ENCODE results near the gene XXYLT1. TPM values are rescaled to one million over a fixed set of nuclear protein-coding genes. Genes with fewer than 3 reads are reported as not detected.

XXYLT1 gene
- total RNA-seq, 4 donors from 2014 or later, result 9.8 to 14.6 (median 13.9) TPM

DNA sequence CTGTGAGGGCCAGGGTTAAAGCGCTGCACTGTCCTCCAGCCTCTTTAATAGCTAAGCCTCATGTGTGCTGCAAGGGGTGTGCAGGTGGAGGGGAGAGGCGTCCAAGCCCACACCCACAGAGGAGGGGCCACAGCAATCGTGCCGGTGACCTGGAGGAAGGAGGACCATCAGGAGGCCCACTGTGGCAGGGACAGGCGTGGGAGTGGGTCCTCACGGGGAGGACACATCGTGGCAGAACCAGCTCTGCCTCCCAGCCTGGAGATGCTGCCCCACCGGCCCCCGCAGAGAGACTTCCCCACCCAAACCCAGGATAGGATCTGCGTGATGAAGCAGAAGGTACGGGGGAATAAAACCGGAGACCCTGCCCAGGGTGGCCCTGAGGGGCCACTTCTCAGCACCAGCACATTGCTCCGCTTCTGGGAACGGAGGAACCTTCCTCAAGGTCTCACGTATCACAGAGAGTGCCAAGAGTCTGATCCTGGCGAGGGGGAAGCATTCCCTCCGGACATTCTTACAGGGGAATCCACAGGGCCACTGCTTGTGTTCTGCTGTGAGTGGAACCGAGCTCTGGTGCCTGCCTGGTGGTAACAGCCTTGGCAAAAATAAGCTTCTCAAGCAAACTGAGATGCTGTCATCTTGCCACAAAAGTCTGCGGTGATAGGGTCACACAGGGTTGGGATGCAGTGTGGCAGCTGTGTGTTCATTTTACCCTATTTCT, 199.8 kb downstream of the XXYLT1 start:
- TF ChIP-seq POLR2A (IDR thresholded peaks at IDR 0.05) (no peak), CTCF (IDR thresholded peaks at IDR 0.05) (no peak)
- Histone ChIP-seq H3K9me3 (no peaks in the 10 kb centered on the region), H3K27ac (no peak overlapping the region), H3K27me3 (no peaks in the 10 kb centered on the region), H3K4me3 (replicated peaks in 1 of 3) (no peak overlapping the region), H3K36me3 (peaks cover 0 to 3% of the 10 kb centered on the region in 2 donors), H3K4me1 (peaks cover 0 to 9% of the 10 kb centered on the region in 2 donors)
- no peak for DNase-seq
- intact Hi-C loops (cut with DNase I), result no loop called here
- WGBS, 2 donors, result 92 to 100% methylated on average over 4 to 17 of the region's 19 CpGs

DNA sequence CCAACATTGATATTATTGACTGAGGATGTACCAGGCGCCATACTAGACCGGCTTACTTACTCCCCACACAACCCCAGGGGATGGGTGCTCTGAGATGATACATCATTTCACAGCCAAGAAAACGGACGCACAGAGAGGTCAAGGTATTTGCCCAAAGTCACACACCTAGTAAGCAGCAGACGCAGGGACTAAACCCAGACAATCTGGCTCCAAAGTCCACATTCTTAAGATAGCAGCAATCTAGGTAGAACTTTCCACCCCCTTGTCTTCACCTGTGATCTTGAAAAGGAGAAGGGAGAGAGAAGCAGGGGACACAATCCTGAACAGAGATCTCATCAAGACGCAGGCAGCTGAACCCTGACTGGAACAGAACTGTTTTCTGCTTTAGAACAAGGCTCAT, 200.6 kb downstream of the XXYLT1 start:
- Histone ChIP-seq H3K36me3 (peaks cover 0 to 3% of the 10 kb centered on the region in 2 donors), H3K27ac (no peak overlapping the region), H3K4me1 (peaks cover 0 to 9% of the 10 kb centered on the region in 2 donors), H3K9me3 (no peaks in the 10 kb centered on the region), H3K27me3 (no peaks in the 10 kb centered on the region), H3K4me3 (replicated peaks in 1 of 3) (no peak overlapping the region)
- no peak for TF ChIP-seq POLR2A (IDR thresholded peaks at IDR 0.05)
- TF ChIP-seq CTCF (IDR thresholded peaks at IDR 0.05), result no peak
- WGBS, 2 donors, result 91 to 95% methylated on average over 6 of the region's 6 CpGs
- DNase-seq, result no peak
- intact Hi-C loops (cut with DNase I), result no loop called here

- peaks cover 0 to 3% of the 10 kb centered on the region in 2 donors for H3K36me3 ChIP-seq
- H3K27me3 ChIP-seq, result no peaks in the 10 kb centered on the region
- WGBS, 2 donors, result 97 to 98% methylated on average over 26 to 27 of the region's 33 CpGs
- DNase-seq, result no peak
- no peaks in the 10 kb centered on the region for H3K9me3 ChIP-seq
- H3K27ac ChIP-seq, result no peak overlapping the region
- TF ChIP-seq CTCF (IDR thresholded peaks at IDR 0.05) (no peak), POLR2A (IDR thresholded peaks at IDR 0.05) (no peak)
- peaks cover 0 to 9% of the 10 kb centered on the region in 2 donors for H3K4me1 ChIP-seq
- intact Hi-C loops (cut with DNase I), result no loop called here
- no peak overlapping the region for H3K4me3 ChIP-seq (replicated peaks in 1 of 3)
These were observed 201.3 kb downstream of the XXYLT1 start for GRCh38 chr3:195069501-195070251.

DNA sequence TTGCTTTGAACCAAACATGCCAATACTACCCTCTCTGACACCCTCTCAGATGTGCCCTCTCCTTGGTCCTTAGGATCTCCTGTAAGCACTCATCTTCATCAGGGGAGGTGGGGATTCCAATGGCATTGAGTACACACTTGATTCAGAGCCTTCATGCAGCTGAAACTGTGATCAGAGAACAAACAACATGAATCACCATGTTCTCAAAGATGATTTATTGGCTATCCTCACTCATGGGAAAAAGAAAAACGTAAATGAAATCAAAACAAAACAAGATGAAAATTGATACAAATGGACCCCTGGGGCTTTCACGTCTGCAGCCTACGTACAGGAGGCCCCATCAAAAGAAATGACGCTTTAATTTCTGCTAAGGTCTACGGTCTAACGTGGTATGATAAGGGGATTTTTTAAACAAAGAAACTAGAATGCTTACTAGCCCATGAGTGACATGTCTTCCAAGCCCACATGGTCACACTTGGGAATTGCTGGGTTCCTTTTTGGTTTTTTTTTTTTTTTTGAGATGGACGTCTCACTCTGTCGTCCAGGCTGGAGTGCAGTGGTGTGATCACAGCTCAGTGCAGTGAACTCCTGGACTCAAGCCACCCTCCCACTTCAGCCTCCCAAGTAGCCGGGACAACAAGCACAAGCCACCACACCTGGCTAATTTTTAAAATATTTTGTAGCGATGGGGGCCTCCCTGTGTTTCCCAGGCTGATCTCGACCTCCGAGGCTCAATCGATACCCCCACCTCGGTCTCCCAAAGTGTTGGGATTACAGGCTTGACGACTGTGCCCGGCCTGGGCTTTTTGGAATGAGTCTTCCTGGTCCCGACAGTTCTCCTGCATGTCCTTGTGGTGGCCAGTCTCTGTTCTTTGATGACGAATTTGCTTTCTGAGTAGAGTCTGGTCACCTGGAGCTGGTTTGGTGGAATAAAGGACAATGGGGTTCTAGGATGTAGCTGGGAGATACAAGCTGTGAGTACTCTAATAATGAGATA, 202.6 kb downstream of the XXYLT1 start:
- TF ChIP-seq CTCF (IDR thresholded peaks at IDR 0.05) (no peak), POLR2A (IDR thresholded peaks at IDR 0.05) (no peak)
- Histone ChIP-seq H3K36me3 (peaks cover 0 to 3% of the 10 kb centered on the region in 2 donors), H3K9me3 (no peaks in the 10 kb centered on the region), H3K4me3 (replicated peaks in 1 of 3) (no peak overlapping the region), H3K27ac (no peak overlapping the region), H3K27me3 (no peaks in the 10 kb centered on the region), H3K4me1 (peaks cover 0 to 1% of the 10 kb centered on the region in 2 donors)
- intact Hi-C loops (cut with DNase I), result no loop called here
- peak; percentile 62 to 70 for DNase-seq
- WGBS, 2 donors, result 81 to 82% methylated on average over 18 of the region's 18 CpGs
